GM19397 (cell line): ENCODE measurements around the gene EPB42.
"Not testable (repeated sequence)": the region's sequence is repeated elsewhere in the genome, so short reads cannot be mapped to it uniquely, and the experiment has no call there.

ENCODE experiments used
- ATAC-seq: cut with Tn5 transposase; IDR thresholded peaks from one replicate; pipeline ENCODE4 v1.9.1; 2021; ENCODE audit warnings: mild to moderate bottlenecking, moderate library complexity; ENCODE audit not compliant: unreplicated experiment

Gene EPB42

DNA sequence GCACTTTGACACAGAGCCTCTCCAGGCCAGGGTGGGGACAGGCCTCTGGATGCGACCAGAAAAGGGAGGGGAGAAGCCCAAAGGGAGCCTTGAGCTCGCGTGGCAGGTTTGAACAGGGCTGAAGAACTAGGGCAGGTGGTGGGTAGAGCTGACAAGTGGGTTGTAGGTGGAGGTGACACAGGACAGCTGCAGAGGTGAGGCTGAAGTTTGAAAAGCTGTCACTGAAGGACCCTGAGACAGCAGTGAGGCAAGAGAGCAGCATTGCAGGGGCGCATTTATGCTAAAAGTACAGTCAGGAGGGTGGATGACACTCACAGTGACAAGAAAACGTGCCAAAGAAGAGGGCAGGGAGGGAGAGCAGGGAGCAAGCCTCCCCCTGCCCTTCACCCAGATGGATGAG lies 21.8 kb upstream of the EPB42 start:
- ATAC-seq, result no peak

DNA sequence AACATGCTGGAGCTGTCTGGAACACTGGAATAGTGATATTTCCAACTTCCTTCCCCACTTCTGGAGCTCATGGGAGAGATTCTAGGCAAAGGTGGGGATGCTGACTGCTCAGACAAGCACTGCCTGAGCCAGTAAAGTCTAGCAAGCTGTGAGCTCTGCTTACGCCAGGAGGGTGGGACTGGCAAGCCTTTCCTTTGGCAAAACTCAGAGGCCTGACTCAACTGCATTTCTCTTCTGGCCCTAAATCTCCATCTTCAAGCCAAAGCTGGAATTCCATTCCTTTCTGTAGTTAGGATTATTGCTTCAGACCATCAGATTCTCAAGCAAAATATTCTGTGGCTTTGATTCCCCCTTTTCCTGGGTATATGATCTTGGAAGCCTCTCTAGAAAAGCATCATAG lies 20.3 kb upstream of the EPB42 start:
- no peak for ATAC-seq

DNA sequence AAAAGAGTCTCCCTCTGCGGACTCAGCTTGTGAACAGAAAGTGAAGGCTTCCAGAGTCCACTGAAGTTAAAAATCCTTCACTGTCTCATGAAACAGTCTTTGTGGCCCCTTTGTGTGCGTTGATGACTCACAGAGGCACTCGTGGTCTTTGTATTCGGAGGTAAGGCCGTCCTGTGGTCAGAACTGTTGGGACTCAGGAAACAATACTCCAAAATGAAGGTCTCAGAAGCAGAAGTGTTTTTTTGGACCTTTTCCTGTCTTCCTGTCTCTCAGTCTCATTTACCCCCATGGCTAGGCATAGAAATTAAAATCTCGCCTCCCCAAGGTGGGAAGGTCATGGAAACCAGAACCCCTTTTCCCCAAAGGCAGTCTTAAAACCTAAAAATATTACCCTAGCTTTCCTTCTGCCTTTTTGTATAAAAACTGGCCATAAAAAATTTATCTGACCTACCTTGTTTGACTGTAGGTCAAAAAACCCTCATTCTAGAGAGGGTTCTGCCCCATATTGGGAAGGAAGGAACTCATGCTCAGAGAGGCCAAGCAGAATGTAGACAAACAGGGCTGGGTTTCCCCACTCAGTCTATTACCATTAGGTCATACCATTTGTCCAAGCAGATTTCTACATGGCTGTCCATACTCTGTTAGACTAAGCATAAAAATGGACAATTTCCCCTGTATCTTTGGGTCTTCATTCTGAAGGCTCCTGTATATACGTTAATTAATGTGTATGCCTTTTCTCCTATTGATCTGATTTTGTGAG lies 19.1 kb upstream of the EPB42 start:
- ATAC-seq, result no peak

DNA sequence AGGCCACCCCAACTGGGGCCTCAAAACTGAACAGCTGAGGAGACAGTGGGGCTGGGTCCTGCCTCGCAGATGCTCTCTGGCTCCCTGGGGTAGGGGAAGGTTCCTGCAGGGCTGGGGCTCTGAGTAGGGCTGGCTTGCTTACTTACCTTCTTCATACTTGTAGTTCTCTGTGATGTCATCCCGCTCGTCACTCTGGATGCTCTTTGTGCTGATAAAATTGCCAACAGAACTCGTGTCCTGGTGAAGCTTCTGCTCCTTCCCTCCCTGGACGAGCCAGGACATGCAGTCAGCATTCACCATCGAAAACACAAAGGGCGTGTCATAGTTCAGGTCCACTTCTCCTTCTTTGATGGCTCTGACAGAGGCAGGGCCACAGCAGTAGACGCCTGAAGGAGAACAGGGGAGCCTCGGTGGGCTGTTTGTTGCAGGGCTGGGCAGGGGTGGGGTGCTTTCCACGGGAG lies 17.9 kb upstream of the EPB42 start:
- ATAC-seq, result no peak

DNA sequence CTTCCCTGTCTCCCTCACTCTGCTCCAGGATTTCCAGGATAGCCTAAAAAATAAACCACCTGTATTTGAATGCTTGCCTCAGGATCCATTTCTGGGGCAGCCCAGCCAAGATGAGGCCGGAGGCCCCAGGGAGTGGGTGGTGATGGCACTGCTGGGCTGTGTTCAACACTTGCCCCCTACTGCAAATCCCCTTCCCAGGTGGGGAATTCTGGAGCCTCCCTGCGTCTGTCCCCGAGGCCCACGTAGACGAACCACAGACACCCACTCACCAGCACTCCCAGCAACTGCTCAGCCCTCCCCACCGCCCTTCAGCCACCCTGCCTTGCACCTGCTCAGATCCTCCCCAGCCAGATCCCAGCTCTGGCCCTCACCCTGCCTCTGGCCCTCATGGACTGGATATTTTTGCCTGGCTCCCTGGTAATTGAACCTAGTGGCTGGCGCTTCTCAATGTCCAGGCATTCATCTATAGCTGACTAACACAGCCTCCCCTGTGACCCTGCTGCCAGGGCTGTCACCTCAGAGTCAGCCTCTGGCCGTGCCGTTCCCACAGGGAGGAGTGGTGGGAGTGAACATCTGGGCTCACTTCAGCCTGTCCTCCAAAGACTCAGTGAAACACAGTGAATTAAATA lies 17.1 kb upstream of the EPB42 start:
- ATAC-seq, result no peak

DNA sequence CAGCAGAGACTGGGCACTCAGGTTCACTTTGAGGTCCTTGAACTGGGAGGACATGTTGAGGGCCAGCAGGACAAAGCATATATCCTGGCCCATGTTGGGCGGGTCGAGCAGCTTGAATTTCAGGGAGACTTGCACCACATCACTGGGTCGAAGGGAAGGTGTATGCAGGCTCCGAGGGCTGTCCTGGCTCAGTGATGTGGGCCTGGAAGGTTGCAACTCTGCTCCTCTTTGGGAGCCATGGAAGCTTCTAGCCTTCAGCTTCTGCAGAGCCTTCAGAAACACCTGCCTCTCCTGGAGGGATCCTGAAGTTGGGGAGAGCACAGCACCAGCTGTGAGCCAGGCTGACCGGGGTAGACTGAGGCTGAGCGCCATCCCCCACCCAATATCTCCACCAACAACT lies 14.7 kb upstream of the EPB42 start:
- no peak for ATAC-seq

DNA sequence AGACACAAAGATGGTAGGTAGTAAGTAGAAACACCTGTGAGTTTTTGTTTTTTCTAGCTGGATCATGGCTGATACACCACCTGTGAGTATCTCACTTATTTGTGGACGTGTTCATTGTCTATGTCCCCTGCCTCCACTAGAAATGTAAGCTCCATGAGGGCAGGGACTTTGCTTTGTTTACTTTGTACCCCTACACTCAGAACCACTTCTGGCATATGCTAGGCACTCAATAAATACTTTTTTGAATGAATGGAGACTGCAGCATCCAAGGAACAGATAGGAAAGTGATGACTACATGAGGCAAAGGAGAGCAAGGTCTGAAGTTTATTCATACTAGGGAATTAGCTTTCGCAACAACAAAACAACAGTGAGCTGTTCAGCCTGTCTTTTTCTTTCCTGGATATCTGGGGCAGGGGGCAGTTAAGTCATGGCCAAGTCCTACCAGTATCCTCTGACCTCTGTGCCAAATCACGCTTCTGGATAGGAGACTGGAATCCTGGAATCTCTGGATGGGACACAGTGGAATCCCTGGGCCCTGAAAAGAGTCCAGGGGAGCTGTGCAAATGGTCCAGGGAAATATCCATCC lies 11.6 kb upstream of the EPB42 start:
- ATAC-seq, result no peak

DNA sequence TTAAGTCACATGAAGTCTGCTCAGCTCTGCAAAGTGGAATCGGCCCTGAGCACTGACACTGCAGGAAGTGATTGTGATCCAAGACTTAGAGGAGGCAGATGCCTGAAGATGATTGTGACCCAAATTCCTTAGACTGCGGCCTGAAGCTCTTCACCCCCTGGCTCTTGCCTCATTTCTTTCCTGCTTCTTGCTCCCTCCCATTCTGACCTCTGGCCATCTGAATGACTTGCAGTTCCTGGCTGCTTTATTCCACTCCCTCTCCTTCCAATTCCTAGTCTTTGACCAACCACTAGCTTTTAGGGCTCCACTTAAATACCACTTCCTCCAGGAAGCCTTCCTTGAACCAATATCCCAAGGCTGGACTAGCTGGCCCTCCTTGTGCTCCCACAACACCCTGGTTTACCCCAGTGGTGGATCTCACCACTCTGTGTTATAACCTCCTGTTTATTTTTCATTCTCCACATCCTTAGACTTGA lies 9.9 kb upstream of the EPB42 start:
- ATAC-seq, result no peak

DNA sequence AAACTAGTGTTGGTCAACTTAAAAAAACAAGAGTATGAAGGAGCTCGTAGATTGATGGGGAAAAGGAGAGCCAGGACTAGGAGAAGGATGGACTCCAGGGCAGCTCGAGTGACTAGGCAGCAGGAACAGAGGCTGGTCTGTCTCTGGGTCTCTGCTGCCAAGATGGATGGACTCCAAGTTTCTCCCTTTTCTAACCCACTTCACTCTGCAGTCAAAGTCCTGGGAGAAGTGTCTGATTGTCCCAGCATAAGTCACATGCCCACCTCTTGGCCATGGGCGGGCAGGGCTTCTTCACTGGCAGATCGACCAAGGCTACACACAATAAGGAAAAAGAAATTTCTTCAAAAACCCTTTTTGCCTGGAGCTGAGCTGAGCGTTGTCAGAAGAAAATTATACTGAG lies 9.2 kb upstream of the EPB42 start:
- no peak for ATAC-seq

DNA sequence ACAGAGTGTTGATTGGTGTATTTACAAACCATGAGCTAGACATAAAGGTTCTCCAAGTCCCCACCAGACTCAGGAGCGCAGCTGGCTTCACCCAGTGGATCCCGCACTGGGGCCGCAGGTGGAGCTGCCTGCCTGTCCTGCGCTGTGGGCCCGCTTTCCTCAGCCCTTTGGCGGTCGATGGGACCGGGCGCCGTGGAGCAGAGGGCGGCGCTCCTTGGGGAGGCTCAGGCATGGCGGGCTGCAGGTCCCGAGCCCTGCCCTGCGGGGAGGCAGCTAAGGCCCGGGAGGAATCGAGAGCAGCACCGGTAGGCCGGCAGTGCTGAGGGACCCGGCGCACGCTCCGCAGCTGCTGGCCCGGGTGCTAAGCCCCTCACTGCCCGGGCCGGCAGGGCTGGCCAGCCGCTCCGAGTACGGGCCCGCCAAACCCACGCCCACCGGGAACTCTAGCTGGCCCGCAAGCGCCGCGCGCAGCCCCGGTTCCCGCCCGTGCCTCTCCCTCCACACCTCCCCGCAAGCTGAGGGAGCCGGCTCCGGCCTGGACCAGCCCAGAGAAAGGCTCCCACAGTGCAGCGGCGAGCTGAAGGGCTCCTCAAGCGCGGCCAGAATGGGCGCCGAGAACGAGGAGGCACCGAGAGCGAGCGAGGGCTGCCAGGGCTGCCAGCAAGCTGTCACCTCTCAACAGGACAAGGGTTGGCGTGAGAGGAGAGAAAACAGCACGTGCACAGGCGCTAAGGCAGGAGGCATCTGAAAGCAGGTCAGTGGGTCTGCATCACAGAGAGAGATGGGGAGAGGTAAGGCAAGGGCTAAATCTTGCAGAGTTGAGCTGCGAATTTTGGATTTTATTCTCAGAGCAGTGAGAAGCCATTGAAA lies 5.9 kb upstream of the EPB42 start:
- ATAC-seq, result no peak

DNA sequence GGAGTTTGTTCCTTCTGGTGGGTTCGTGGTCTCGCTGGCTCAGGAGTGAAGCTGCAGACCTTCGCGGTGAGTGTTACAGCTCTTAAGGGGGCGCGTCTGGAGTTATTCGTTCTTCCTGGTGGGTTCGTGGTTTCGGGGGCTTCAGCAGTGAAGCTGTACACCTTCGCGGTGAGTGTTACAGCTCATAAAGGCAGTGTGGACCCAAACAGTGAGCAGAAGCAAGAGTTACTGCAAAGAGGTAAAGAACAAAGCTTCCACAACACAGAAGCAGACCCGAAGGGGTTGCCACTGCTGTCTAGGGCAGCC lies 5.1 kb upstream of the EPB42 start:
- ATAC-seq, result not testable (repeated sequence)

DNA sequence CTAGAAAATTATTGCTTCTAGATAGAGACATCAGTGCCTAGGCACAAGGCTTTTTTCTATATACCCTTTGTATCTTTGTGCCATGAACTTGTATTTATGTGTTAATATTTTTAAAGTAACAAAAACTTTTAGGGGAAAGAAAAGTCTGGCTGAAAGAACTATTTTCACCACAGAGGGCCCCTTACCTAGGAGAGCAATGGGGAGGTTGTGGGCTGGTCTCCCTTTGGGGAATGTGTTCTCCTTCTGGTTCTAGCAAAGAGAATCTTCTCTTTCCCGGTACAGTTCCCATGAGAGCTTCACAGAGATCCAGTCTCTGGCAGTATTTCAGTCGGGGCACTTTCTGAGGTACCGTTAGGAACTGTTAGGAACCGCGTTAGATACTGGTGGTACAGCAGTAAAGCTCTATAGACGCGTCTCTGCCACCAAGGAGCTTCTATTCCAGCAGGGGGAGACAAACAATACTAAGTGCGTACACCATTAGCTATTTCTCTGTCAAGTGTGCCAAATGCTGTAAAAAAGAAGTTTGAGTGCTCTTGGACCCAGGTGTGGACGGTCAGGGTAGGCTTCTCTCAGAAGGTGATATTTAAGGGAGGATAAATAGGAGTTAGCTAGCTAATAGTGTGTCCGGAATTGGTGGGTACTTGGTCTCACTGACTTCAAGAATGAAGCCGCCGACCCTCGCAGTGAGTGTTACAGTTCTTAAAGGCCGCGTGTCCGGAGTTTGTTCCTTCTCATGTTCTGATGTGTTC lies 4.6 kb upstream of the EPB42 start:
- no peak for ATAC-seq

DNA sequence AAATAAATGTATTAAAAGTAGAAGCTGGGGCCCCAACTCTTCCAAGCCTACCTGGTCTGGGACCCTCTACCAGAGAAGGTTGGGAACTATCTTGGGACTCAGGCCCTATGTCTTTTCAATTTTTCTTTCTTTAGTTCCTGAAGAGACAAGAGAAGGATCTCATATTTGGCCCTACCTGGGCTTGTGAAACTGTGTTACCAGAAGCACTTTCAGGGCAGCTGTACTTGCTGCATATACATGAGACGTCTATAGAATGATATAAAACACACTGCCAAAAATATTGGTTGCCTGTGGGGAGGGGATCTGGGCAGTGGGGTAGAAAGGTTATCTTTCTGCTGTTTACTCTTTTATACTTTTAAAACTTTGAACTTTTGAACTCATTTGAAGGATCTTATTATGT lies 604 bp upstream of the EPB42 start:
- ATAC-seq, result no peak

DNA sequence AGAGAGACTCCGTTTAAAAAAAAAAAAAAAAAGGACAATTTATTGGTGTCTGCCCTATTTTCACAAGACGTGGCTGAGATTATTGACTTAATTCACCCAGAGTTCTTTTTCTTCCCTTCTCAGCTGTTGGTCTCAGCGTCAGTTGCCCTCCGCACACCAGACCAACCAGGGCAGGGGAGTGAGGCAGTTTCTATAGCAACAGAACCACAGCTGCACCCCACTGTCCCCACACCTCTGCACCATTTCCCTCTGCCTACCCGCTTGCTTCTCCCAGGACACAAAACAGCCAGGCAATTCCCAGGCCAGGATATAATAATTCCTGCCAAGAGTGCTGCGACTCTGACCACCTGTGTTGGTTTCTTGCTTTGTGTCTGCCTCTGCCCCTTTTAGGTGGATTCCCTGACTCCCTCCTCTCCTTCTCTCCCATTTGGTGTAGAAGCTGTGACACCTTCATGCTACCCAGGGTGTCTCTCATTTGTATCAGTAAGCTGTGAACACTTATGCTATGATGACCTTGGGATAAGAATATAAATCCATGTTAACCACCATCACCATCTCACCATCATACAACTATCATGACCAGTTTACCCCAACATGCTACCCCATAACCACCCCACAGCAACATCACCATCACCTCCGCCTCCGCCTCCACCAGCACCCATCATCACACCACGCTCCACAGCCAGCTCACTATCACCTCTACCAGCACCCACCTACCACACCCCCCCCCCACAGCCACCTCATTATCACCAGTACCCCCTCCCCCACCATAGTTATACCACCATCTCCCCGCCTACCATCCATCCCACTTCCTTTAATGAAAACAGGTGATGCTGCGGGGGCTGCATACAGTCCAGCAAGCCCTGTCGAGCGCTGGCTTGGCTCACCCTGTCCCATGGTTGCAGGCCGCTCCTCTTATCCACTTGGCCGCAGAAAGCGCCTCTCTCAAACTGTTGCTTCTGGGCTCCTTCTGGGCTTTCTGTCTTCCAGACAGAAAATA lies 589 bp downstream of the EPB42 start:
- ATAC-seq, result no peak

DNA sequence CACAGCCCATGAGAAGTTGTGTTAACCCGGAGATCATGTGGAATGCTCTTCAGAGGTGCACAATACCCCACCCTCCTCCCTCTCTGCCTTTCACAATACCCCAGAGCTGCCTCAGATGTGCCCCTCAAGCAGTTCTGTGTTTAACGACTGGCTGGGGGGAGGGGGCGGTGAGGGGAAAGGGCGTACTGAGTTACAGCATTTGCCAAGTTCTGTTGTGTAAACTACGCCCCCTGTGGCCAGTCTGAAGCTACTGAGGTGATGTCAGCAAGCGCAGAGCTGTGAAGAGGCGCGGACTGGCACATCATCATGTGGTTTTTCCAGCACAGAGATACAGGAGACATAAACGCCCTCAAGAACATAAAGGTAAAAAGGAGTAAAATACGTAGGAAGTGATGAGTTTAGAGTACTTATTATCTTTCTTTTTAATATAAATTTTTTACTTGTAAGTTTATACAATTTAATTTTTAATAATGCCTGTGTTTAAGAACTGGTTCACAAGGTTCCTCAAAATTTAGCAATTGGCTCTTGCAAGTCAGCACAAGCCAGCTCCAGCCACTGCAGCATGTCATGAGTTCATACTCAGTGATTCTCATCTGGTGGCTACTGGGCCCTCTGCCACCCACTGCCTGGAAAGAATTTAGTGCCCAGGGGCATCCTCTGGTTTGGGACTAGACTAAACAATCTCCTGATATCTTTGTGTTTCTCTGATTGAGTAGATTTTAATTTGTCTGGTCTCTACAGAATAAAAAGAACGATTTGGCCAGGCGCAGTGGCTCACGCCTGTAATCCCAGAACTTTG lies 1.7 kb downstream of the EPB42 start:
- no peak for ATAC-seq

DNA sequence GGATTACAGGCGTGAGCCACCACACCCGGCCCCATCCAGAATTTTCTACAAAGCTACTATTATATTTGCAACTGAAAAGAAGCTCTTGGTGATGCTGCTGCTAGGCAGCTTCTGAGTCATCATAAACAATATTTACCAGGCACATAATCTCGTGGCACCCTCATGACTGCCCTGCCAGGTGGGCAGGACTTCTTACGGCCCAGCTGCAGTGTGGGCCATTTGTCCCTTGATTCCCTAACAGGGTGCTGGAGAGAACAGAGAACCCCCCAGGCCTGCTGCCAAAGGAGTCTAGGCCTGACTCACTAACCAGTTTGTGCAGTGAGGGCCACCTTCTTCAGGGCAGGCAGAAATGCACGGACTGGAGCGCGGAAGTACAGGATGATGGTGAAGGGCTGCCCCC lies 4.9 kb downstream of the EPB42 start:
- no peak for ATAC-seq

DNA sequence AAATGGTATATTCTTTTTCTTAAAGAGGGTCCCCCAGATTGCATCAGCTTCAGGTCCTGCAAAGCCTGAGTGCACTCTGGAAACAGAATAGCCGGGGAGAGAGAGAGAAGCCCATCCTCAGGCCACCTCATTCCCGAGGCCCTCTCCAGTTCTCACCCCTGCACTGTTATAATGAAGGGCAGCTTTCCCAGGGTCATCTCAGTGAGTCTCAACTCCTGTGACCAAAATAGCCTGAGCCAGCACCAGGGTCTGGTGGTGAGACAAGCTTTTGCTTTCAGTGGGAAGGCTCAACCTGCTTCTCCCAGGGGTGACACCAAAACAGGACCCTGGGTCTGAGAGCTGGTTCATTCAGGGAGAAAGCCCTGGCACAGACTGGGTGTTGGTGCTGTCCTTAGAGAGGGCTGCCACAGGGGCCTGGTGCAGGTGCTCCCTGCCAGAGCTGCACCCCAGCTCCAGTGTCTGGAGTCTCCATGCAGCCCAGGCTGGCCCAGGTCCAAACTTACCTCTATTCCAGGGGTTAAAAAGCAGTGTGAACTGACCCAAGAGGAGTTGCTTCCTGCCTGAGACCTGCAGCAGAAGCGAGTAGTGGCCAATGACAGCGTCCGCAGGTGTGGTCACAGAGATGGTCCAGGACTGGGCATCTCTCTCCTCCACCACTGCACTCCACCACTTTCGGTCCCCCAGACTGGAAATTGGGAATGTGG lies 6.1 kb downstream of the EPB42 start:
- ATAC-seq, result no peak

DNA sequence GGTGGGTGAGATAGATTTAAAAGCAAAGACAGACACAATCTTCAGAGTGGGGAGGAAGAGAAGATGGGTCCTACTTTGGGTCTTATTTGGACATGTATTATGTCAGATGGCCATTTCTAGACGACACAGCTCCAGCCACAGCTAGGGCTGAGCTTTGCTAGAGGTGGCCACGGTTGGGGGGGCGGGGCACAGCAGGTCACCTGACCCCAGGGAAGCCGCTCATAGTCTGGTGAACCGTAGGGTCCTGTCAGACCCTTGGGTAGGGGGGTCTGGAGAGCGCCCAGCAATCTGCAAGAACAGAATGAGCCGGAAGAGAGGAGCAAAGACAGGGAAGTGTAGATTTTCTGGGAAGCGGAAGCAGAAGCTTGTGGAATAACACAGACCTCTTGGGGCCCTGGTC lies 6.6 kb downstream of the EPB42 start:
- ATAC-seq, result no peak
